HepG2 (cell line): ENCODE results near the gene SAMD10. TPM values are rescaled to one million over a fixed set of nuclear protein-coding genes. Genes with fewer than 3 reads are reported as not detected.

Experiments used
- BHLHE40 ChIP-seq: IDR thresholded peaks from 2 replicates; pipeline ENCODE4 v1.6.1; 2011; ENCODE audit warnings: low read length, improper control_type of control experiment
- DPF2 ChIP-seq: sonication (generic); formaldehyde crosslinking; IDR thresholded peaks from 2 replicates; pipeline ENCODE4 v1.4.0; 2020; ENCODE audit warnings: mild to moderate bottlenecking, low read depth, missing genetic modification reagents, borderline replicate concordance
- ETV6 ChIP-seq: sonication (generic); formaldehyde crosslinking; conservative IDR thresholded peaks from 2 replicates; pipeline ENCODE4 v1.4.0; 2020; ENCODE audit warnings: missing genetic modification reagents
- FOSL1 ChIP-seq: sonication (generic); formaldehyde crosslinking; IDR thresholded peaks from 2 replicates; pipeline ENCODE4 v1.9.0; 2021; ENCODE audit warnings: missing genetic modification reagents, borderline replicate concordance
- GMEB1 ChIP-seq: sonication (generic); formaldehyde crosslinking; IDR thresholded peaks from 2 replicates; pipeline ENCODE4 v1.5.1; 2020; ENCODE audit warnings: missing genetic modification reagents, mild to moderate bottlenecking, borderline replicate concordance
- HIVEP1 ChIP-seq: sonication (generic); formaldehyde crosslinking; IDR thresholded peaks from 2 replicates; pipeline ENCODE4 v1.4.0; 2020; ENCODE audit warnings: mild to moderate bottlenecking, missing genetic modification reagents
- HOXD1 ChIP-seq: sonication (generic); formaldehyde crosslinking; IDR thresholded peaks from 2 replicates; pipeline ENCODE4 v1.5.0; 2020; ENCODE audit warnings: missing genetic modification reagents
- LBX2 ChIP-seq: sonication (generic); formaldehyde crosslinking; IDR thresholded peaks from 2 replicates; pipeline ENCODE4 v1.5.0; 2020; ENCODE audit warnings: missing genetic modification reagents, mild to moderate bottlenecking, borderline replicate concordance
- MAZ ChIP-seq, 2 experiments: sonication (generic) in 1 of 2; formaldehyde crosslinking in 1 of 2; IDR thresholded peaks; 2 replicates each; pipeline versions ENCODE4 v1.5.0 to v1.6.1; 2012 to 2020; ENCODE audit warnings: low read depth in 2 of 2, mild to moderate bottlenecking in 2 of 2, borderline replicate concordance in 1 of 2, improper control_type of control experiment in 1 of 2, low read length in 1 of 2, missing genetic modification reagents in 1 of 2, moderate library complexity in 1 of 2
- MLLT10 ChIP-seq: sonication (generic); formaldehyde crosslinking; IDR thresholded peaks from 2 replicates; pipeline ENCODE4 v1.4.0; 2020; ENCODE audit warnings: missing genetic modification reagents
- PBX3 ChIP-seq: sonication (generic); formaldehyde crosslinking; IDR thresholded peaks from 2 replicates; pipeline ENCODE4 v1.8.1; 2023; ENCODE audit warnings: missing genetic modification reagents, inconsistent platforms, borderline replicate concordance
- RARG ChIP-seq: sonication (generic); formaldehyde crosslinking; IDR thresholded peaks from 2 replicates; pipeline ENCODE4 v1.4.0; 2020; ENCODE audit warnings: low read depth, mild to moderate bottlenecking, missing genetic modification reagents
- THYN1 ChIP-seq: sonication (generic); formaldehyde crosslinking; IDR thresholded peaks from 2 replicates; pipeline ENCODE4 v1.8.1; 2023; ENCODE audit warnings: low read depth, mild to moderate bottlenecking, moderate library complexity, missing genetic modification reagents, borderline replicate concordance
- WIZ ChIP-seq: sonication (generic); formaldehyde crosslinking; IDR thresholded peaks from 2 replicates; pipeline ENCODE4 v1.5.1; 2020; ENCODE audit warnings: mild to moderate bottlenecking, missing genetic modification reagents
- ZFP41 ChIP-seq: sonication (generic); formaldehyde crosslinking; IDR thresholded peaks from 2 replicates; pipeline ENCODE4 v1.4.0; 2020; ENCODE audit warnings: mild to moderate bottlenecking, missing genetic modification reagents, borderline replicate concordance
- ZNF3 ChIP-seq: IDR thresholded peaks from 2 replicates; pipeline ENCODE4 v1.7.0; 2017; ENCODE audit warnings: inconsistent platforms
- ZNF446 ChIP-seq: sonication (generic); formaldehyde crosslinking; IDR thresholded peaks from 2 replicates; pipeline ENCODE4 v1.5.0; 2020; ENCODE audit warnings: mild to moderate bottlenecking, missing genetic modification reagents
- ZNF589 ChIP-seq: sonication (generic); formaldehyde crosslinking; conservative IDR thresholded peaks from 2 replicates; pipeline ENCODE4 v1.8.0; 2022; ENCODE audit warnings: mild to moderate bottlenecking, moderate library complexity, missing genetic modification reagents
- ZNF652 ChIP-seq: IDR thresholded peaks from 2 replicates; pipeline ENCODE4 v1.6.1; 2016; ENCODE audit warnings: low read depth, borderline replicate concordance
- ZNF674 ChIP-seq: sonication (generic); formaldehyde crosslinking; IDR thresholded peaks from 2 replicates; pipeline ENCODE4 v1.5.0; 2020; ENCODE audit warnings: low read depth, mild to moderate bottlenecking, missing genetic modification reagents
- polyA plus RNA-seq, 8 experiments: library from polyadenylated mRNA; depleted of rRNA in 3 of 8; stranded (reverse) in 7 of 8; unstranded in 1 of 8; fragments of >200 nt; fragmentation: Illumina TruSeq in 4 of 8; extraction: Trizol in 4 of 8; gene quantifications; 2 replicates each; pipeline versions ENCODE4 v1.2.1 to v1.2.3, GENCODE V29; 2011 to 2016; ENCODE audit warnings: low read depth in 4 of 8, missing spikeins in 1 of 8, mixed read lengths in 1 of 8; ENCODE audit not compliant: insufficient read depth in 1 of 8
- total RNA-seq, 5 experiments: library from RNA; depleted of rRNA; stranded (reverse); fragments of >200 nt; fragmentation: Illumina TruSeq; extraction: Trizol; gene quantifications; 2 replicates each; pipeline ENCODE4 v1.2.3, GENCODE V29; 2016; ENCODE audit warnings: low read depth in 1 of 5
- TF ChIP-seq, protein P1 (sequence below): sonication (generic); formaldehyde crosslinking; IDR thresholded peaks from 2 replicates; pipeline ENCODE4 v1.5.0; 2020; ENCODE audit warnings: missing genetic modification reagents
- TF ChIP-seq, protein P2 (sequence below): sonication (generic); formaldehyde crosslinking; IDR thresholded peaks from 2 replicates; pipeline ENCODE4 v1.4.0; 2020; ENCODE audit warnings: missing genetic modification reagents, borderline replicate concordance

SAMD10 gene
- total and polyA plus RNA-seq, 2 of the 13 experiments (the other 11 are each of a cell fraction or from before 2014, with no cell fraction given) = 6.1 to 11.0 TPM

- TF ChIP-seq, protein P1, sequence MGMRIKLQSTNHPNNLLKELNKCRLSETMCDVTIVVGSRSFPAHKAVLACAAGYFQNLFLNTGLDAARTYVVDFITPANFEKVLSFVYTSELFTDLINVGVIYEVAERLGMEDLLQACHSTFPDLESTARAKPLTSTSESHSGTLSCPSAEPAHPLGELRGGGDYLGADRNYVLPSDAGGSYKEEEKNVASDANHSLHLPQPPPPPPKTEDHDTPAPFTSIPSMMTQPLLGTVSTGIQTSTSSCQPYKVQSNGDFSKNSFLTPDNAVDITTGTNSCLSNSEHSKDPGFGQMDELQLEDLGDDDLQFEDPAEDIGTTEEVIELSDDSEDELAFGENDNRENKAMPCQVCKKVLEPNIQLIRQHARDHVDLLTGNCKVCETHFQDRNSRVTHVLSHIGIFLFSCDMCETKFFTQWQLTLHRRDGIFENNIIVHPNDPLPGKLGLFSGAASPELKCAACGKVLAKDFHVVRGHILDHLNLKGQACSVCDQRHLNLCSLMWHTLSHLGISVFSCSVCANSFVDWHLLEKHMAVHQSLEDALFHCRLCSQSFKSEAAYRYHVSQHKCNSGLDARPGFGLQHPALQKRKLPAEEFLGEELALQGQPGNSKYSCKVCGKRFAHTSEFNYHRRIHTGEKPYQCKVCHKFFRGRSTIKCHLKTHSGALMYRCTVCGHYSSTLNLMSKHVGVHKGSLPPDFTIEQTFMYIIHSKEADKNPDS (CRISPR knock-in tag) = 0 out of 2 replicates have a peak, but pooled peaks have one; percentile 30
- TF ChIP-seq RARG (CRISPR knock-in tag) (0 out of 2 replicates have a peak, but pooled peaks have one; percentile 36), MLLT10 (CRISPR knock-in tag) (no peak), ZNF446 (CRISPR knock-in tag) (no peak), FOSL1 (0 out of 2 replicates have a peak, but pooled peaks have one; percentile 43), MAZ (IDR thresholded peaks at IDR 0.05; ENCODE audit: borderline replicate concordance, low read depth, low read length) (peak; percentile 92), MAZ (CRISPR knock-in tag; IDR thresholded peaks at IDR 0.05; ENCODE audit: low read depth) (peak; percentile 96), WIZ (0 out of 2 replicates have a peak, but pooled peaks have one; percentile 47), ZNF674 (CRISPR knock-in tag) (no peak), ZNF652 (CRISPR knock-in tag) (no peak), HIVEP1 (CRISPR knock-in tag) (peak; percentile 91), ZFP41 (CRISPR knock-in tag) (peak; percentile 87), LBX2 (CRISPR knock-in tag) (peak; percentile 4; the same call in 1 of the 2 replicates), PBX3 (CRISPR knock-in tag) (0 out of 2 replicates have a peak, but pooled peaks have one; percentile 53), GMEB1 (CRISPR knock-in tag) (peak; percentile 73; the same call in 1 of the 2 replicates), THYN1 (no peak), ETV6 (peak; percentile 92), BHLHE40 (peak; percentile 87), HOXD1 (CRISPR knock-in tag) (peak; percentile 94), DPF2 (CRISPR knock-in tag) (peak; percentile 19; the same call in 1 of the 2 replicates), ZNF3 (CRISPR knock-in tag) (peak; percentile 19; the same call in 1 of the 2 replicates), ZNF589 (CRISPR knock-in tag) (no peak)
- TF ChIP-seq, protein P2, sequence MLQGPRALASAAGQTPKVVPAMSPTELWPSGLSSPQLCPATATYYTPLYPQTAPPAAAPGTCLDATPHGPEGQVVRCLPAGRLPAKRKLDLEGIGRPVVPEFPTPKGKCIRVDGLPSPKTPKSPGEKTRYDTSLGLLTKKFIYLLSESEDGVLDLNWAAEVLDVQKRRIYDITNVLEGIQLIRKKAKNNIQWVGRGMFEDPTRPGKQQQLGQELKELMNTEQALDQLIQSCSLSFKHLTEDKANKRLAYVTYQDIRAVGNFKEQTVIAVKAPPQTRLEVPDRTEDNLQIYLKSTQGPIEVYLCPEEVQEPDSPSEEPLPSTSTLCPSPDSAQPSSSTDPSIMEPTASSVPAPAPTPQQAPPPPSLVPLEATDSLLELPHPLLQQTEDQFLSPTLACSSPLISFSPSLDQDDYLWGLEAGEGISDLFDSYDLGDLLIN (CRISPR knock-in tag) = 0 out of 2 replicates have a peak, but pooled peaks have one; percentile 85
Observed at GRCh38 chr20:63973636-63974401, 5.6 kb downstream of the SAMD10 start (continued).
